Endodermal cell (in vitro differentiated cells): ENCODE data around the gene DTL. TPM values are rescaled to one million over a fixed set of nuclear protein-coding genes. Genes with fewer than 3 reads are reported as not detected.
A peak's percentile ranks its signal among the peaks of the same experiment; 100 is the strongest.

Experiments
- DNase-seq: peaks from one replicate; pipeline ENCODE4 v3.0.0-alpha.2; 2017
- H3K27ac ChIP-seq: 2 replicates; pipeline ENCODE4 v1.5.1; 2013; ENCODE audit warnings: mild to moderate bottlenecking, low read depth, low read length, moderate library complexity
- H3K27me3 ChIP-seq: 2 replicates; pipeline ENCODE4 v1.6.1; 2013; ENCODE audit warnings: mild to moderate bottlenecking, low read length, moderate library complexity; ENCODE audit not compliant: insufficient read depth, control insufficient read depth, poor library complexity, severe bottlenecking
- H3K36me3 ChIP-seq: 2 replicates; pipeline ENCODE4 v1.7.0; 2013; ENCODE audit warnings: mild to moderate bottlenecking, low read length, moderate library complexity; ENCODE audit not compliant: control insufficient read depth, insufficient read depth
- H3K4me1 ChIP-seq: one replicate; pipeline ENCODE4 v1.7.0; 2013; ENCODE audit warnings: low read length; ENCODE audit not compliant: control insufficient read depth, insufficient read depth
- H3K4me3 ChIP-seq: 2 replicates; pipeline ENCODE4 v1.5.1; 2013; ENCODE audit warnings: mild to moderate bottlenecking, low read length, moderate library complexity
- H3K9ac ChIP-seq: 2 replicates; pipeline ENCODE4 v1.6.1; 2013; ENCODE audit warnings: mild to moderate bottlenecking, low read length, moderate library complexity; ENCODE audit not compliant: poor library complexity, severe bottlenecking; ENCODE audit errors: extremely low read depth
- H3K9me3 ChIP-seq: 2 replicates; pipeline ENCODE4 v1.6.1; 2013; ENCODE audit warnings: mild to moderate bottlenecking, low read length, moderate library complexity; ENCODE audit not compliant: control insufficient read depth
- H3K27ac Mint-ChIP-seq: 2 replicates; pipeline ENCODE4 v1.8.0; 2020; ENCODE audit warnings: mixed read lengths
- H3K27me3 Mint-ChIP-seq: 2 replicates; pipeline ENCODE4 v1.8.0; 2021; ENCODE audit warnings: mild to moderate bottlenecking, mixed read lengths; ENCODE audit not compliant: insufficient read depth
- H3K36me3 Mint-ChIP-seq: 2 replicates; pipeline ENCODE4 v1.8.0; 2020; ENCODE audit warnings: low read depth, mixed read lengths
- H3K4me1 Mint-ChIP-seq: 2 replicates; pipeline ENCODE4 v1.8.0; 2020; ENCODE audit warnings: mixed read lengths
- H3K4me3 Mint-ChIP-seq: 2 replicates; pipeline ENCODE4 v1.8.0; 2020; ENCODE audit warnings: mild to moderate bottlenecking, moderate library complexity, mixed read lengths
- H3K9me3 Mint-ChIP-seq: 2 replicates; pipeline ENCODE4 v1.8.0; 2020; ENCODE audit warnings: mild to moderate bottlenecking, mixed read lengths
- CTCF ChIP-seq: fragments of 200-600 bp; sonication (generic); conservative IDR thresholded peaks from 2 replicates; pipeline ENCODE4 v1.5.0; 2021; ENCODE audit warnings: antibody characterized with exemption, mild to moderate bottlenecking
- WGBS, 2 experiments: methylation state at CpG; one replicate each; pipeline versions ENCODE4 v1.1.5 to v1.1.7; 2013; ENCODE audit warnings: missing lambda C conversion rate in 2 of 2, mixed read lengths in 1 of 2; ENCODE audit not compliant: insufficient coverage in 1 of 2, insufficient read length in 1 of 2; 5-methylcytosine and 5-hydroxymethylcytosine counted together
- total RNA-seq, 2 donors: library from RNA; stranded (reverse); fragmentation: NEBNext Ultra II Directional in 1 of 2; extraction: Animal tissue kit (Norgen Biotek cat#: 25700) in 1 of 2; gene quantifications; 2 replicates in 1 of 2; 3 replicates in 1 of 2; pipeline ENCODE4 v1.2.1, GENCODE V29; 2021

DTL gene
- total RNA-seq, 2 donors from 2014 or later = 45.5 to 73.8 TPM

GRCh38 chr1:212030936-212031528, 4.5 kb upstream of the DTL start:
- DNase-seq = no peak
- H3K9me3 ChIP-seq = no peaks in the 10 kb centered on the region
- Mint-ChIP-seq H3K4me1 (peaks cover 25% of the 10 kb centered on the region), H3K36me3 (peaks cover 17% of the 10 kb centered on the region), H3K4me3 (no peak overlapping the region), H3K27ac (peak overlapping the region; percentile 0), H3K27me3 (no peaks in the 10 kb centered on the region), H3K9me3 (peaks cover 6% of the 10 kb centered on the region)
- WGBS, 2 experiments = 90% methylated on average over 1 of the region's 1 CpG; no CpG with 5 or more reads in 1 of the 2 experiments
- no peak overlapping the region for H3K27ac ChIP-seq
- H3K36me3 ChIP-seq = peaks cover 7% of the 10 kb centered on the region
- no peaks in the 10 kb centered on the region for H3K27me3 ChIP-seq
- TF ChIP-seq CTCF = no peak
- no peak overlapping the region for H3K9ac ChIP-seq
- H3K4me1 ChIP-seq = no peaks in the 10 kb centered on the region
- H3K4me3 ChIP-seq = no peak overlapping the region

DNA sequence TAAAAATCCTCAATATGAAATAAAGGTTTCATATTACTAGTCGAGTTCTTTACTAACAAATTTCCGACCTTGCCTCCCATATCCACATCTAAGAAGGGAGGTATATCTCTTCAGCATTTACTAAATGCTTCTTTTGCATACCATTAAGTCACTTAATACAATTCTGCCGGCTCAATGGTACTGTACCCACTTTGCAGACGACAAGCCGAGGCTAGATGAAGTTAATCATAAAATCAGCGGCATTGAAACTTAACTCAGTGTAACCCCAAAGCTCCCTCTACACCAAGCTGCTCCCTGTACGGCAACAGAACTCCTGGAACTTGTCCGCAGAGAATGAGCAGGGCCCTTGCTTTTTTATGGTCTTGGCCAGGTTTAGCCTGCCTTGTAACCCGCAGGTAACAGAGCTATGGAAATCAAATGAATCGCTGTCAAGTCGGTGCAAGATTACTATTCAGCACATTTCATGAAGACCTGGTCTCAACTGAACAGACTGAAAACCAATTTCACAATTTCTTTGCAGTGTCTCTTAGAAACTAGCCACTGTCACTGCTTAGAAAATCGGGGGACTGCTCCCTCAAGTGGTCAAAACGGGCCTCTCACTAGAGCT, 929 bp upstream of the DTL start:
- Histone ChIP-seq H3K36me3 (peaks cover 13% of the 10 kb centered on the region), H3K4me1 (no peaks in the 10 kb centered on the region), H3K9ac (peak overlapping the region; percentile 90), H3K9me3 (no peaks in the 10 kb centered on the region), H3K27me3 (no peaks in the 10 kb centered on the region), H3K27ac (no peak overlapping the region), H3K4me3 (peak overlapping the region; percentile 92)
- DNase-seq = no peak
- peaks cover 19% of the 10 kb centered on the region for H3K36me3 Mint-ChIP-seq
- peak overlapping the region; percentile 96 for H3K4me3 Mint-ChIP-seq
- peaks cover 35% of the 10 kb centered on the region for H3K4me1 Mint-ChIP-seq
- TF ChIP-seq CTCF = no peak
- WGBS, 2 experiments = 13% methylated on average over 10 to 13 of the region's 13 CpGs
- peak overlapping the region; percentile 82 for H3K27ac Mint-ChIP-seq
- H3K9me3 Mint-ChIP-seq = peaks cover 6% of the 10 kb centered on the region
- H3K27me3 Mint-ChIP-seq = no peaks in the 10 kb centered on the region

GRCh38 chr1:212035835-212036605, 472 bp downstream of the DTL start:
- peak overlapping the region; percentile 90 for H3K9ac ChIP-seq

More at GRCh38 chr1:212035835-212036605, 472 bp downstream of the DTL start:
- no peaks in the 10 kb centered on the region for H3K4me1 ChIP-seq
- H3K36me3 ChIP-seq = peaks cover 13% of the 10 kb centered on the region
- peak overlapping the region; percentile 16 for H3K27ac ChIP-seq
- Mint-ChIP-seq H3K9me3 (peaks cover 6% of the 10 kb centered on the region), H3K27me3 (no peaks in the 10 kb centered on the region), H3K4me1 (peaks cover 35% of the 10 kb centered on the region), H3K27ac (peak overlapping the region; percentile 99), H3K36me3 (peaks cover 25% of the 10 kb centered on the region), H3K4me3 (peak overlapping the region; percentile 96)
- no peak for DNase-seq
- H3K4me3 ChIP-seq = peak overlapping the region; percentile 92
- TF ChIP-seq CTCF = no peak
- no peaks in the 10 kb centered on the region for H3K27me3 ChIP-seq
- WGBS, 2 experiments = 1 to 2% methylated on average over 24 to 32 of the region's 32 CpGs
- H3K9me3 ChIP-seq = no peaks in the 10 kb centered on the region
